ENCODE data around the gene MYO3A.
A peak's percentile ranks its signal among the peaks of the same experiment; 100 is the strongest.
"Not testable (repeated sequence)": the region's sequence is repeated elsewhere in the genome, so short reads cannot be mapped to it uniquely, and the experiment has no call there.

Gene MYO3A

GRCh38 chr10:26015092-26015491 lies 81.1 kb downstream of the MYO3A start:
- ATAC-seq (replicated peaks) (no peak), DNase-seq (no peak)
- Mint-ChIP-seq H3K27me3 (peaks cover 0 to 5% of the 10 kb centered on the region in 2 donors), H3K4me1 (no peaks in the 10 kb centered on the region), H3K9me3 (peaks cover 6 to 8% of the 10 kb centered on the region in 2 donors), H3K36me3 (no peaks in the 10 kb centered on the region), H3K4me3 (no peak overlapping the region), H3K27ac (no peak overlapping the region)

- Mint-ChIP-seq H3K4me3 (no peak overlapping the region), H3K4me1 (no peaks in the 10 kb centered on the region), H3K9me3 (no peaks in the 10 kb centered on the region), H3K27ac (no peak overlapping the region), H3K27me3 (no peaks in the 10 kb centered on the region), H3K36me3 (no peaks in the 10 kb centered on the region)
- ATAC-seq (replicated peaks) (no peak), DNase-seq (no peak)
These were observed 88.8 kb downstream of the MYO3A start for GRCh38 chr10:26022831-26023230.

GRCh38 chr10:26024303-26024702 lies 90.3 kb downstream of the MYO3A start:
- no peak overlapping the region for H3K27ac Mint-ChIP-seq
- H3K27me3 Mint-ChIP-seq = no peaks in the 10 kb centered on the region
- H3K36me3 Mint-ChIP-seq = no peaks in the 10 kb centered on the region
- no peak for DNase-seq
- no peak overlapping the region for H3K4me3 Mint-ChIP-seq
- no peaks in the 10 kb centered on the region for H3K9me3 Mint-ChIP-seq
- no peaks in the 10 kb centered on the region for H3K4me1 Mint-ChIP-seq
- no peak for ATAC-seq (replicated peaks)

- DNase-seq = no peak
- Mint-ChIP-seq H3K36me3 (no peaks in the 10 kb centered on the region), H3K4me3 (no peak overlapping the region), H3K27me3 (no peaks in the 10 kb centered on the region), H3K9me3 (no peaks in the 10 kb centered on the region), H3K27ac (no peak overlapping the region), H3K4me1 (no peaks in the 10 kb centered on the region)
- ATAC-seq (replicated peaks) = no peak
These were observed 91.5 kb downstream of the MYO3A start for GRCh38 chr10:26025523-26025922.

- no peaks in the 10 kb centered on the region for H3K36me3 Mint-ChIP-seq
- no peaks in the 10 kb centered on the region for H3K27me3 Mint-ChIP-seq
- ATAC-seq (replicated peaks) = no peak
- no peaks in the 10 kb centered on the region for H3K4me1 Mint-ChIP-seq
- no peak overlapping the region for H3K27ac Mint-ChIP-seq
- no peaks in the 10 kb centered on the region for H3K9me3 Mint-ChIP-seq
- DNase-seq = no peak
- H3K4me3 Mint-ChIP-seq = no peak overlapping the region
These were observed 95.8 kb downstream of the MYO3A start for GRCh38 chr10:26029858-26030257.

GRCh38 chr10:26031300-26031699 lies 97.3 kb downstream of the MYO3A start:
- no peaks in the 10 kb centered on the region for H3K9me3 Mint-ChIP-seq
- DNase-seq (no peak), ATAC-seq (replicated peaks) (no peak)
- H3K27me3 Mint-ChIP-seq = no peaks in the 10 kb centered on the region
- H3K4me1 Mint-ChIP-seq = no peaks in the 10 kb centered on the region
- no peak overlapping the region for H3K27ac Mint-ChIP-seq
- H3K36me3 Mint-ChIP-seq = no peaks in the 10 kb centered on the region
- no peak overlapping the region for H3K4me3 Mint-ChIP-seq

GRCh38 chr10:26043469-26043868 lies 109.4 kb downstream of the MYO3A start:
- Mint-ChIP-seq H3K4me1 (peaks cover 2 to 6% of the 10 kb centered on the region in 2 donors), H3K36me3 (peaks cover 3 to 4% of the 10 kb centered on the region in 2 donors), H3K27me3 (no peaks in the 10 kb centered on the region), H3K27ac (no peak overlapping the region), H3K9me3 (peaks cover 14 to 17% of the 10 kb centered on the region in 2 donors), H3K4me3 (no peak overlapping the region)
- ATAC-seq (replicated peaks) (no peak), DNase-seq (no peak)

GRCh38 chr10:26044141-26044749 lies 110.2 kb downstream of the MYO3A start:
- Mint-ChIP-seq H3K27ac (no peak overlapping the region), H3K36me3 (peaks cover 3 to 4% of the 10 kb centered on the region in 2 donors), H3K27me3 (no peaks in the 10 kb centered on the region), H3K4me3 (no peak overlapping the region), H3K4me1 (peaks cover 2 to 6% of the 10 kb centered on the region in 2 donors), H3K9me3 (peaks cover 13 to 15% of the 10 kb centered on the region in 2 donors)
- DNase-seq (no peak), ATAC-seq (replicated peaks) (no peak)

GRCh38 chr10:26046073-26046700 lies 112.2 kb downstream of the MYO3A start:
- ATAC-seq (replicated peaks) (no peak), DNase-seq (no peak)
- Mint-ChIP-seq H3K27me3 (no peaks in the 10 kb centered on the region), H3K36me3 (peaks cover under 1 to 3% of the 10 kb centered on the region in 2 donors), H3K4me3 (no peak overlapping the region), H3K9me3 (peaks cover 9% of the 10 kb centered on the region in 2 donors), H3K4me1 (peaks cover 2 to 6% of the 10 kb centered on the region in 2 donors), H3K27ac (no peak overlapping the region)

- DNase-seq (no peak), ATAC-seq (replicated peaks) (no peak)
- Mint-ChIP-seq H3K4me1 (no peaks in the 10 kb centered on the region), H3K36me3 (no peaks in the 10 kb centered on the region), H3K27ac (no peak overlapping the region), H3K27me3 (no peaks in the 10 kb centered on the region), H3K4me3 (no peak overlapping the region), H3K9me3 (no peaks in the 10 kb centered on the region)
These were observed 114.7 kb downstream of the MYO3A start for GRCh38 chr10:26048756-26049155.

- H3K4me3 Mint-ChIP-seq = no peak overlapping the region
- ATAC-seq (replicated peaks) = no peak
These were observed 118.3 kb downstream of the MYO3A start for GRCh38 chr10:26052326-26052725.

GRCh38 chr10:26057466-26057865 lies 123.4 kb downstream of the MYO3A start:
- Mint-ChIP-seq H3K4me3 (no peak overlapping the region), H3K36me3 (no peaks in the 10 kb centered on the region), H3K4me1 (no peaks in the 10 kb centered on the region), H3K9me3 (peaks cover 0 to 3% of the 10 kb centered on the region in 2 donors), H3K27ac (no peak overlapping the region), H3K27me3 (no peaks in the 10 kb centered on the region)
- DNase-seq (no peak), ATAC-seq (replicated peaks) (no peak)

More at GRCh38 chr10:26052326-26052725, 118.3 kb downstream of the MYO3A start:
- H3K36me3 Mint-ChIP-seq = no peaks in the 10 kb centered on the region
- peaks cover 0 to 3% of the 10 kb centered on the region in 2 donors for H3K9me3 Mint-ChIP-seq
- no peaks in the 10 kb centered on the region for H3K27me3 Mint-ChIP-seq
- no peak overlapping the region for H3K27ac Mint-ChIP-seq
- H3K4me1 Mint-ChIP-seq = no peaks in the 10 kb centered on the region
- DNase-seq = no peak

GRCh38 chr10:26064106-26064505 lies 130.1 kb downstream of the MYO3A start:
- ATAC-seq (replicated peaks) (no peak), DNase-seq (no peak)
- H3K36me3 Mint-ChIP-seq = no peaks in the 10 kb centered on the region
- no peak overlapping the region for H3K4me3 Mint-ChIP-seq
- H3K9me3 Mint-ChIP-seq = no peaks in the 10 kb centered on the region
- no peak overlapping the region for H3K27ac Mint-ChIP-seq
- no peaks in the 10 kb centered on the region for H3K4me1 Mint-ChIP-seq
- H3K27me3 Mint-ChIP-seq = no peaks in the 10 kb centered on the region

GRCh38 chr10:26067680-26068079 lies 133.7 kb downstream of the MYO3A start:
- H3K36me3 Mint-ChIP-seq = no peaks in the 10 kb centered on the region
- H3K9me3 Mint-ChIP-seq = peaks cover 0 to 6% of the 10 kb centered on the region in 2 donors
- no peaks in the 10 kb centered on the region for H3K27me3 Mint-ChIP-seq
- H3K27ac Mint-ChIP-seq = no peak overlapping the region
- ATAC-seq (replicated peaks) (peak in 1 of 2 donors; percentile 29), DNase-seq (no peak)
- no peak overlapping the region for H3K4me3 Mint-ChIP-seq
- H3K4me1 Mint-ChIP-seq = no peaks in the 10 kb centered on the region

- not testable (repeated sequence) for H3K9me3 Mint-ChIP-seq; H3K36me3 Mint-ChIP-seq; H3K4me1 Mint-ChIP-seq; ATAC-seq (replicated peaks); H3K4me3 Mint-ChIP-seq; DNase-seq; H3K27ac Mint-ChIP-seq
- H3K27me3 Mint-ChIP-seq = peaks cover 9 to 14% of the 10 kb centered on the region in 2 donors
These were observed 146.9 kb downstream of the MYO3A start for GRCh38 chr10:26080971-26081370.
